Testis (tissue), 3 donors: Measurements from ENCODE around the gene CALHM2. TPM values are rescaled to one million over a fixed set of nuclear protein-coding genes. Genes with fewer than 3 reads are reported as not detected.
A peak's percentile ranks its signal among the peaks of the same experiment; 100 is the strongest.

Experiments
- DNase-seq: peaks from one replicate; pipeline ENCODE4 v3.0.0-alpha.2; 2019
- H3K27ac ChIP-seq, 2 donors: fragments of 200-600 bp; sonication (generic); one replicate each; pipeline ENCODE4 v1.5.1; 2019
- H3K27me3 ChIP-seq: fragments of 200-600 bp; sonication (generic); one replicate; pipeline ENCODE4 v1.5.1; 2019
- H3K36me3 ChIP-seq: fragments of 200-600 bp; sonication (generic); one replicate; pipeline ENCODE4 v1.5.1; 2017; ENCODE audit warnings: low read depth; ENCODE audit errors: missing control alignments
- H3K4me1 ChIP-seq: fragments of 200-600 bp; sonication (generic); one replicate; pipeline ENCODE4 v1.5.1; 2019
- H3K4me3 ChIP-seq, 2 donors: fragments of 200-600 bp; sonication (generic); one replicate each; pipeline ENCODE4 v1.5.1; 2017 to 2019
- H3K9me3 ChIP-seq: fragments of 200-600 bp; sonication (generic); one replicate; pipeline ENCODE4 v1.5.1; 2017
- CTCF ChIP-seq, 3 experiments: fragments of 450-650 bp in 2 of 3; fragments of 200-600 bp in 1 of 3; sonication (generic) in 1 of 3; IDR thresholded peaks; one replicate each; pipeline ENCODE4 v1.5.1; 2016 to 2019; ENCODE audit warnings: antibody characterized with exemption in 3 of 3, mild to moderate bottlenecking in 2 of 3, moderate library complexity in 1 of 3
- POLR2A ChIP-seq: fragments of 450-650 bp; IDR thresholded peaks from one replicate; pipeline ENCODE4 v1.6.1; 2017; ENCODE audit warnings: antibody characterized with exemption, mild to moderate bottlenecking, moderate library complexity
- WGBS, 2 donors: methylation state at CpG; one replicate each; pipeline ENCODE4 v1.1.5; 2018; 5-methylcytosine and 5-hydroxymethylcytosine counted together
- intact Hi-C: fragments of 100-400 bp; cut with DNase I; formaldehyde crosslinking; loops from one replicate; pipeline ENCODE4 v1.15.1; 2023; ENCODE audit warnings: low total_unique reads
- polyA plus RNA-seq: library from polyadenylated mRNA; stranded (reverse); fragments of 350-450 nt; fragmentation: Illumina TruSeq; extraction: RNeasy Lipid Tissue Mini Kit (QIAGEN cat#74804); gene quantifications from one replicate; pipeline ENCODE4 v1.2.3, GENCODE V29; 2014; ENCODE audit warnings: low read depth, low replicate concordance; ENCODE audit not compliant: insufficient read depth
- total RNA-seq, 2 donors: library from RNA; depleted of rRNA; stranded (reverse); fragments of >200 nt; gene quantifications; one replicate each; pipeline ENCODE4 v1.2.3, GENCODE V29; 2016

The CALHM2 gene
- total and polyA plus RNA-seq, 3 donors from 2014 or later: 43.5 to 78.6 (median 53.1) TPM

- Histone ChIP-seq H3K27me3 (no peaks in the 10 kb centered on the region), H3K4me3 (no peak overlapping the region), H3K27ac (peak overlapping the region; percentile 72 to 85), H3K36me3 (no peaks in the 10 kb centered on the region), H3K9me3 (no peaks in the 10 kb centered on the region), H3K4me1 (peaks cover 33% of the 10 kb centered on the region)
- TF ChIP-seq POLR2A (no peak), CTCF (IDR thresholded peaks at IDR 0.05) (no peak)
- no peak for DNase-seq
- intact Hi-C loops: no loop called here
- 35 to 45% methylated on average over 2 to 8 of the region's 8 CpGs for WGBS, 2 donors
These were observed 10.6 kb downstream of the CALHM2 start for GRCh38 chr10:103441611-103442010.

GRCh38 chr10:103441206-103441605, 11.0 kb downstream of the CALHM2 start:
- Histone ChIP-seq H3K27ac (peak overlapping the region; percentile 72 to 85), H3K4me1 (peaks cover 29% of the 10 kb centered on the region), H3K4me3 (no peak overlapping the region), H3K9me3 (no peaks in the 10 kb centered on the region), H3K27me3 (no peaks in the 10 kb centered on the region), H3K36me3 (no peaks in the 10 kb centered on the region)
- intact Hi-C loops: no loop called here
- 87 to 90% methylated on average over 8 of the region's 8 CpGs for WGBS, 2 donors
- TF ChIP-seq POLR2A (no peak), CTCF (IDR thresholded peaks at IDR 0.05) (no peak)
- DNase-seq: no peak

GRCh38 chr10:103440416-103440815, 11.8 kb downstream of the CALHM2 start:
- H3K27ac ChIP-seq: peak overlapping the region in 1 of 2 donors; percentile 85
- H3K4me3 ChIP-seq: no peak overlapping the region
- intact Hi-C loops: no loop called here
- no peak for TF ChIP-seq POLR2A
- no peak for TF ChIP-seq CTCF (IDR thresholded peaks at IDR 0.05)
- H3K36me3 ChIP-seq: no peaks in the 10 kb centered on the region
- no peaks in the 10 kb centered on the region for H3K27me3 ChIP-seq
- H3K9me3 ChIP-seq: no peaks in the 10 kb centered on the region
- peaks cover 21% of the 10 kb centered on the region for H3K4me1 ChIP-seq
- WGBS, 2 donors: 88 to 94% methylated on average over 14 of the region's 14 CpGs
- DNase-seq: no peak

- intact Hi-C loops: no loop called here
- no peak overlapping the region for H3K27ac ChIP-seq
- H3K27me3 ChIP-seq: no peaks in the 10 kb centered on the region
- H3K36me3 ChIP-seq: no peaks in the 10 kb centered on the region
- DNase-seq: no peak
- H3K4me3 ChIP-seq: no peak overlapping the region
- peaks cover 19% of the 10 kb centered on the region for H3K4me1 ChIP-seq
- no peak for TF ChIP-seq CTCF (IDR thresholded peaks at IDR 0.05)
- no peak for TF ChIP-seq POLR2A
- 82 to 83% methylated on average over 4 of the region's 4 CpGs for WGBS, 2 donors
- H3K9me3 ChIP-seq: no peaks in the 10 kb centered on the region
These were observed 12.4 kb downstream of the CALHM2 start for GRCh38 chr10:103439776-103440175.

- peaks cover 19% of the 10 kb centered on the region for H3K4me1 ChIP-seq
- no peak overlapping the region for H3K4me3 ChIP-seq
- peak overlapping the region in 1 of 2 donors; percentile 23 for H3K27ac ChIP-seq
- H3K9me3 ChIP-seq: no peaks in the 10 kb centered on the region
- H3K27me3 ChIP-seq: no peaks in the 10 kb centered on the region
- H3K36me3 ChIP-seq: no peaks in the 10 kb centered on the region
- TF ChIP-seq CTCF (IDR thresholded peaks at IDR 0.05) (no peak), POLR2A (no peak)
- DNase-seq: peak; percentile 90
- intact Hi-C loops: no loop called here
- 46 to 48% methylated on average over 2 of the region's 2 CpGs for WGBS, 2 donors
These were observed 18.3 kb downstream of the CALHM2 start for GRCh38 chr10:103433858-103434257.
